GM19193 (cell line): ENCODE results near the gene ABCC3.

Experiments
- POLR2A ChIP-seq: IDR thresholded peaks from 4 replicates; pipeline ENCODE4 v1.6.1; 2011; ENCODE audit not compliant: insufficient read depth, insufficient read length; ENCODE audit errors: extremely low read depth

ABCC3 gene

GRCh38 chr17:50662632-50663225 lies 28.0 kb downstream of the ABCC3 start:
- TF ChIP-seq POLR2A = no peak

GRCh38 chr17:50663812-50664374 lies 29.2 kb downstream of the ABCC3 start:
- no peak for TF ChIP-seq POLR2A

- TF ChIP-seq POLR2A = no peak
These were observed 30.2 kb downstream of the ABCC3 start for GRCh38 chr17:50664788-50665458.

DNA sequence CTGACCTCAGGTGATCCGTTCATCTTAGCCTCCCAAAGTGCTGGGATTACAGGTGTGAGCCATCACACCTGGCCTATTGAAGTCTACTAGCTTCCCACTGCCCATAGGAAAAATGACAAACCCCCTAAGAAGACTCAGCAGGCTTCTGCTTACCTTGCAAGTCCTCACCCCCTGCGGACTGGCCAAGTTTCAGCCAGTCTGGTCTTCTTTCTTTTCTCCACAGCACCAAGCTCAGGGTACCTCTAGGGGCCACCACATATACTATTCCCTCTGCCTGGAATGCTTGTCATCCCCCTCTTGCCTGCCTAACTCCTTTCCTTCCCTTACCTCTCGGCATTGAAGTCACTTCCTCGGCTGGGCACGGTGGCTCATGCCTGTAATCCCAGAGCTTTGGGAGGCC lies 31.2 kb downstream of the ABCC3 start:
- no peak for TF ChIP-seq POLR2A

GRCh38 chr17:50666316-50666715 lies 31.6 kb downstream of the ABCC3 start:
- no peak for TF ChIP-seq POLR2A

DNA sequence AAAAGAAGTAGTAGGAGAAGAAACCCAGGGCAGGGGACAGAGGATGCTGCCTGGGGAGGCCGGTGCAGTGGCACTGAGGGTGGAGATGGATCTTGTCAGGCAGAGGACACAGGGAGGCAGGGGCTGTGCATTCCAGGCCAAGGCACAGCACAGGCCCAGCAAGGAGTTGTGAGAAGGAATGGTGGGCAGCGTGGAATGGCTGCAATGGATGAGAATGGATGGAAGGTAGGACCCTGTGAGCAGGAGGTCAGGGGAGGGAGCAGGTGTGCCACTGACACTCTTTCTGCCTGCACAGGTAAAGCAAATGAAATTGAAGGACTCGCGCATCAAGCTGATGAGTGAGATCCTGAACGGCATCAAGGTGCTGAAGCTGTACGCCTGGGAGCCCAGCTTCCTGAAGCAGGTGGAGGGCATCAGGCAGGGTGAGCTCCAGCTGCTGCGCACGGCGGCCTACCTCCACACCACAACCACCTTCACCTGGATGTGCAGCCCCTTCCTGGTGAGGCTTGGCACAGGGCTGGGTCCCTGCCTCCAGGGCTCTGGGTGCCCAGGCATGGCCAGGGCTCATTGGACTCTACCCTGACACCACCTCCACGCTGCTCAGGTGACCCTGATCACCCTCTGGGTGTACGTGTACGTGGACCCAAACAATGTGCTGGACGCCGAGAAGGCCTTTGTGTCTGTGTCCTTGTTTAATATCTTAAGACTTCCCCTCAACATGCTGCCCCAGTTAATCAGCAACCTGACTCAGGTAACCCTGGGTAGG lies 32.8 kb downstream of the ABCC3 start:
- TF ChIP-seq POLR2A = no peak

- TF ChIP-seq POLR2A = no peak
These were observed 33.5 kb downstream of the ABCC3 start for GRCh38 chr17:50668025-50668837.

GRCh38 chr17:50668838-50669581 lies 34.3 kb downstream of the ABCC3 start:
- no peak for TF ChIP-seq POLR2A

- TF ChIP-seq POLR2A = no peak
These were observed 37.4 kb downstream of the ABCC3 start for GRCh38 chr17:50672071-50672470.

DNA sequence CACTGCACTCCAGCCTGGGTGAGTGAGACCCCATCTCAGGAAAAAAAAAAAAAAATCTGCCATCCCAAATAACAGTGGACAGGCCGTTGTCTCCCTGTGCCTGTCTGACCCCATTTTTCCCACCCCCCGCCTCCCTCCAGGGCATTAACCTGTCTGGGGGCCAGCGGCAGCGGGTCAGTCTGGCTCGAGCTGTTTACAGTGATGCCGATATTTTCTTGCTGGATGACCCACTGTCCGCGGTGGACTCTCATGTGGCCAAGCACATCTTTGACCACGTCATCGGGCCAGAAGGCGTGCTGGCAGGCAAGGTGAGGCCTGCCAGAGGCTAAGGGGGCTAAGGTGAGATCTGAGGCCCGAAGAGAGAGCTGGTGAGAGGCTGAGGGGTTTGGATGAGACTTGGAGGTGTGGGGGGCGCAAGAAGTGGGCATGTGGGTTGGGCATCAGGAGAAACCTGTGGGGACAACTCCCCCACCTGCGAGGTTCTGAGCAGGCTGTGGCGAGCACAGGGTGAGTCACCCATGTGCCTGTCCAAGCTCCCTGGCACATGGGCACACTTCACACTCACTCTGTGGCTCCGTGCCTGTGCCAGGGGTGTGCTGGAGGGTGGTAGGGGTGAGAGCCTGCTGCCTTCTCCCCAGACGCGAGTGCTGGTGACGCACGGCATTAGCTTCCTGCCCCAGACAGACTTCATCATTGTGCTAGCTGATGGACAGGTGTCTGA lies 38.3 kb downstream of the ABCC3 start:
- no peak for TF ChIP-seq POLR2A

DNA sequence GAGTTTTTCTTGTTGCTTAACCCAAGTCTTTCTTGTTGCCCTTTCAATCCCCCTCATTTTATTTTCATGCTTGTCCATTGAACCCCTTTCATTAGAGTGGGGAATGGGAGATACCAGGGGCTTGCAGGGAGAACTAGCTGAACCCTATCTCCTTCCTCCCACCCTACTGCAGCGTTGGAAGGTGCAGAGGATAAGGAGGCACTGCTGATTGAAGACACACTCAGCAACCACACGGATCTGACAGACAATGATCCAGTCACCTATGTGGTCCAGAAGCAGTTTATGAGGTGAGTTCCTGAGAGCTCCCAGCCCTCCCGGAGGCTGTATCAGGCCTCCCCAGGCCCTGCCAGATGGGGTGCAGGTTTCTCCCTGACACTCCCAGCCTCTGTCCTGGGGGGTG lies 40.5 kb downstream of the ABCC3 start:
- no peak for TF ChIP-seq POLR2A

DNA sequence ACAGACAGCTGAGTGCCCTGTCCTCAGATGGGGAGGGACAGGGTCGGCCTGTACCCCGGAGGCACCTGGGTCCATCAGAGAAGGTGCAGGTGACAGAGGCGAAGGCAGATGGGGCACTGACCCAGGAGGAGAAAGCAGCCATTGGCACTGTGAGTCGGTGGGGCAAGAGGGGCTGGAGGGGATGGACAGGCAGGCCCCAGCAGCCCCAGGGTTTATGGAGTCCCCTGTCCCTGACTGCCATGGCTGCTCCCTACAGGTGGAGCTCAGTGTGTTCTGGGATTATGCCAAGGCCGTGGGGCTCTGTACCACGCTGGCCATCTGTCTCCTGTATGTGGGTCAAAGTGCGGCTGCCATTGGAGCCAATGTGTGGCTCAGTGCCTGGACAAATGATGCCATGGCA lies 40.9 kb downstream of the ABCC3 start:
- no peak for TF ChIP-seq POLR2A
